Keratinocyte (primary cell): Measurements from ENCODE around the gene NES. TPM values are rescaled to one million over a fixed set of nuclear protein-coding genes. Genes with fewer than 3 reads are reported as not detected.

Experiments used
- DNase-seq: peaks from one replicate; pipeline ENCODE4 v3.0.0-alpha.2; 2011; ENCODE audit warnings: low read depth, missing footprints, low spot score
- FAIRE-seq: peaks from 2 replicates; lab custom pipeline; 2011; peaks lifted over from hg19 to GRCh38; lab: Jason Lieb, UNC
- H2AFZ ChIP-seq: 2 replicates; pipeline ENCODE4 v1.6.0; 2012; ENCODE audit warnings: low read length, control low read depth, inconsistent platforms; ENCODE audit not compliant: control insufficient read depth
- H3K27ac ChIP-seq: 2 replicates; pipeline ENCODE4 v1.5.1; 2011; ENCODE audit warnings: low read length; ENCODE audit not compliant: control insufficient read depth, insufficient read depth
- H3K27me3 ChIP-seq: 3 replicates; pipeline ENCODE4 v1.6.0; 2011; ENCODE audit warnings: low read length; ENCODE audit not compliant: control insufficient read depth, insufficient read depth; ENCODE audit errors: extremely low read depth
- H3K36me3 ChIP-seq, 2 experiments: 2 replicates in 1 of 2; 3 replicates in 1 of 2; pipeline ENCODE4 v1.5.1; 2011; ENCODE audit warnings: low read length in 2 of 2, mild to moderate bottlenecking in 1 of 2; ENCODE audit not compliant: control insufficient read depth in 2 of 2, insufficient read depth in 2 of 2; ENCODE audit errors: extremely low read depth in 1 of 2
- H3K4me1 ChIP-seq: 3 replicates; pipeline ENCODE4 v1.5.1; 2011; ENCODE audit warnings: low read length; ENCODE audit not compliant: control insufficient read depth, insufficient read depth; ENCODE audit errors: extremely low read depth
- H3K4me2 ChIP-seq: 3 replicates; pipeline ENCODE4 v1.6.0; 2011; ENCODE audit warnings: low read depth, low read length; ENCODE audit not compliant: control insufficient read depth, insufficient read depth; ENCODE audit errors: extremely low read depth
- H3K4me3 ChIP-seq, 3 experiments: fragments of 200-600 bp in 1 of 3; sonication (generic) in 1 of 3; 2 replicates in 2 of 3; 3 replicates in 1 of 3; pipeline ENCODE4 v1.5.1; 2011 to 2016; ENCODE audit warnings: low read length in 3 of 3, mild to moderate bottlenecking in 3 of 3, control low read depth in 2 of 3, inconsistent platforms in 1 of 3, low read depth in 1 of 3, mixed read lengths in 1 of 3, mixed run types in 1 of 3, moderate library complexity in 1 of 3; ENCODE audit not compliant: control insufficient read depth in 2 of 3, insufficient read depth in 2 of 3; ENCODE audit errors: extremely low read depth in 1 of 3
- H3K79me2 ChIP-seq: 2 replicates; pipeline ENCODE4 v1.6.0; 2012; ENCODE audit warnings: low read length; ENCODE audit not compliant: control insufficient read depth, insufficient read depth
- H3K9ac ChIP-seq: 3 replicates; pipeline ENCODE4 v1.6.0; 2011; ENCODE audit warnings: low read length; ENCODE audit not compliant: control insufficient read depth, insufficient read depth; ENCODE audit errors: extremely low read depth
- H3K9me1 ChIP-seq: 3 replicates; pipeline ENCODE4 v1.6.0; 2011; ENCODE audit warnings: low read length; ENCODE audit not compliant: control insufficient read depth, insufficient read depth; ENCODE audit errors: extremely low read depth
- H3K9me3 ChIP-seq: 2 replicates; pipeline ENCODE4 v1.5.1; 2012; ENCODE audit warnings: low read depth, low read length; ENCODE audit not compliant: control insufficient read depth
- H4K20me1 ChIP-seq: 3 replicates; pipeline ENCODE4 v1.6.0; 2011; ENCODE audit warnings: low read length; ENCODE audit not compliant: control insufficient read depth, insufficient read depth; ENCODE audit errors: extremely low read depth
- CTCF ChIP-seq, 3 experiments: IDR thresholded peaks in 1 of 3; conservative IDR thresholded peaks in 1 of 3; optimal IDR thresholded peaks in 1 of 3; 2 replicates in 2 of 3; 3 replicates in 1 of 3; pipeline versions ENCODE3 to v1.5.1; 2011; ENCODE audit warnings: low read length in 3 of 3, mild to moderate bottlenecking in 3 of 3, moderate library complexity in 2 of 3, control low read depth in 1 of 3, inconsistent platforms in 1 of 3; ENCODE audit not compliant: insufficient read depth in 2 of 3; ENCODE audit errors: extremely low read depth in 1 of 3
- EZH2 ChIP-seq: IDR thresholded peaks from one replicate; pipeline ENCODE4 v1.6.1; 2012; ENCODE audit warnings: inconsistent platforms, mild to moderate bottlenecking, low read length, moderate library complexity
- dilution Hi-C: fragments of 300-500 bp; cut with MboI; formaldehyde crosslinking; loops from one replicate; pipeline ENCODE4 v1.7.0; 2020; ENCODE audit warnings: low sequenced_read_pairs; ENCODE audit not compliant: extremely low pct_ligation_motif_present
- polyA plus RNA-seq, 5 experiments: library from polyadenylated mRNA; depleted of rRNA in 3 of 5; stranded (reverse) in 3 of 5; stranded (forward) in 1 of 5; unstranded in 1 of 5; fragments of >200 nt; gene quantifications; 1 replicate in 1 of 5; 2 replicates in 3 of 5; 3 replicates in 1 of 5; pipeline versions ENCODE4 v1.2.1 to v1.2.3, GENCODE V29; 2011 to 2012; ENCODE audit warnings: missing spikeins in 2 of 5, low read depth in 1 of 5, low replicate concordance in 1 of 5

Gene NES
- polyA plus RNA-seq, 1 donor (not counting 4 experiments of a cell fraction or from before 2014, with no cell fraction given) = not detected

GRCh38 chr1:156625436-156626078 lies 51.6 kb downstream of the NES start:
- FAIRE-seq (no peak), DNase-seq (no peak)
- dilution Hi-C loops = no loop called here
- Histone ChIP-seq H2AFZ (no peak overlapping the region), H3K9me3 (no peaks in the 10 kb centered on the region), H3K9ac (no peak overlapping the region), H3K4me3 (peak overlapping the region in 1 of 3 experiments; percentile 20), H3K27ac (no peak overlapping the region), H3K79me2 (no peaks in the 10 kb centered on the region), H4K20me1 (no peaks in the 10 kb centered on the region), H3K27me3 (peaks cover 34% of the 10 kb centered on the region), H3K4me2 (peak overlapping the region; percentile 41), H3K4me1 (no peaks in the 10 kb centered on the region), H3K9me1 (no peaks in the 10 kb centered on the region), H3K36me3 (no peaks in the 10 kb centered on the region)
- TF ChIP-seq CTCF (optimal IDR thresholded peaks at IDR 0.05 in 1 of 3, IDR thresholded peaks at IDR 0.05 in 1 of 3, conservative IDR thresholded peaks at IDR 0.05 in 1 of 3; ENCODE audit: extremely low read depth in 1 of 3, insufficient read depth in 2 of 3, low read length in 3 of 3) = peak; percentile 72 to 93 (median 85)
- peak; percentile 90 for TF ChIP-seq EZH2

- no peaks in the 10 kb centered on the region for H4K20me1 ChIP-seq
- H3K79me2 ChIP-seq = no peaks in the 10 kb centered on the region
- H3K9me1 ChIP-seq = no peaks in the 10 kb centered on the region
- no peaks in the 10 kb centered on the region for H3K9me3 ChIP-seq
- no peak overlapping the region for H3K9ac ChIP-seq
- no peak overlapping the region for H3K27ac ChIP-seq
- no peak overlapping the region for H2AFZ ChIP-seq
- dilution Hi-C loops = no loop called here
- TF ChIP-seq CTCF (optimal IDR thresholded peaks at IDR 0.05 in 1 of 3, IDR thresholded peaks at IDR 0.05 in 1 of 3, conservative IDR thresholded peaks at IDR 0.05 in 1 of 3; ENCODE audit: extremely low read depth in 1 of 3, insufficient read depth in 2 of 3, low read length in 3 of 3) (no peak), EZH2 (peak; percentile 46)
- H3K4me2 ChIP-seq = peak overlapping the region; percentile 66
- peaks cover 36% of the 10 kb centered on the region for H3K27me3 ChIP-seq
- no peaks in the 10 kb centered on the region for H3K36me3 ChIP-seq
- no peak overlapping the region for H3K4me3 ChIP-seq
- no peak for DNase-seq
- H3K4me1 ChIP-seq = no peaks in the 10 kb centered on the region
- FAIRE-seq = no peak
Measured at GRCh38 chr1:156624814-156625435, 52.3 kb downstream of the NES start.
